ENCODE data around the gene EBF3.

The EBF3 gene

GRCh38 chr10:129914960-129915359 lies 49.1 kb downstream of the EBF3 start:
- no peak overlapping the region for H3K27ac Mint-ChIP-seq
- peaks cover 26% of the 10 kb centered on the region for H3K4me1 Mint-ChIP-seq
- no peaks in the 10 kb centered on the region for H3K36me3 Mint-ChIP-seq (ENCODE audit: low read depth)
- no peaks in the 10 kb centered on the region for H3K9me3 Mint-ChIP-seq
- TF ChIP-seq, protein P1, sequence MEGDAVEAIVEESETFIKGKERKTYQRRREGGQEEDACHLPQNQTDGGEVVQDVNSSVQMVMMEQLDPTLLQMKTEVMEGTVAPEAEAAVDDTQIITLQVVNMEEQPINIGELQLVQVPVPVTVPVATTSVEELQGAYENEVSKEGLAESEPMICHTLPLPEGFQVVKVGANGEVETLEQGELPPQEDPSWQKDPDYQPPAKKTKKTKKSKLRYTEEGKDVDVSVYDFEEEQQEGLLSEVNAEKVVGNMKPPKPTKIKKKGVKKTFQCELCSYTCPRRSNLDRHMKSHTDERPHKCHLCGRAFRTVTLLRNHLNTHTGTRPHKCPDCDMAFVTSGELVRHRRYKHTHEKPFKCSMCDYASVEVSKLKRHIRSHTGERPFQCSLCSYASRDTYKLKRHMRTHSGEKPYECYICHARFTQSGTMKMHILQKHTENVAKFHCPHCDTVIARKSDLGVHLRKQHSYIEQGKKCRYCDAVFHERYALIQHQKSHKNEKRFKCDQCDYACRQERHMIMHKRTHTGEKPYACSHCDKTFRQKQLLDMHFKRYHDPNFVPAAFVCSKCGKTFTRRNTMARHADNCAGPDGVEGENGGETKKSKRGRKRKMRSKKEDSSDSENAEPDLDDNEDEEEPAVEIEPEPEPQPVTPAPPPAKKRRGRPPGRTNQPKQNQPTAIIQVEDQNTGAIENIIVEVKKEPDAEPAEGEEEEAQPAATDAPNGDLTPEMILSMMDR (IDR thresholded peaks at IDR 0.05; ENCODE audit: unreplicated experiment in 3 of 3), result no peak
- H3K27me3 Mint-ChIP-seq (ENCODE audit: low read depth), result peaks cover 20% of the 10 kb centered on the region
- no peak overlapping the region for H3K4me3 Mint-ChIP-seq

DNA sequence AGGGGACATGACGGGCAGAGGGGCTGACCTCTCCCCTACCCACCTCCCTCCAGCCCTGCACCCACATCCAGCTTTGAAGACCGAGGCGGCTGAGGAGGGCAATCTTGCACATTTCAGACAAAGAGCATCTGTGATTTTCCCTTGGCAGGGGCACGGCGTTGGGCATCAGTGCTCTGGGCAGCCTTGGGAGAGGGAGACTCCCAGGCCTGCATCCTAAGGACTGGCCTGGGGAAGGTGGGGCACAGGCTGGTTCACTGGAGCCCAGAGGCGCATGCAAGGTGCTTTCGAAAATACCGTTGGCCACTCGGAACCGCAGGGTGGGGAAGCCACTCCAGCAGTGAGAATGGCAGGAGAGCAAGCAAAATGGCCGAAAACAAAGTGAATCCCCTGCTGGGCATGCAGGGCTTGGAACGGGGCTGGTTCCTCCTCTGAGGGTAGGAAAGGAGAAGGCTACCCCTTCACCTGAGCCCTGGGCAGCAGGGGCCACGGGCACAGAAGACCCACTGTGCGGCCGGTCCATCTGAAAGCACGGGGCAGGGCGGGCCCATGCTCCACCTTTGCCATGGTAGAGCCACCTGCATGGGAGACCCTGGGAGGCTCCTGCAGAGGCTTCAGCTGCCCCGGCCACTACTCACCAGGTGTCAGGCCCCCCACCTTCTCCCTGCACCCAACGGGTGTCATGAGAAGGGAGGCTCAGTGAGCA lies 49.8 kb downstream of the EBF3 start:
- no peak overlapping the region for H3K27ac Mint-ChIP-seq

GRCh38 chr10:129912986-129913695 lies 50.9 kb downstream of the EBF3 start:
- Mint-ChIP-seq H3K27me3 (ENCODE audit: low read depth) (peaks cover 16% of the 10 kb centered on the region), H3K4me1 (peaks cover 27% of the 10 kb centered on the region), H3K27ac (peak overlapping the region; percentile 56 to 82 (median 78)), H3K36me3 (ENCODE audit: low read depth) (no peaks in the 10 kb centered on the region), H3K4me3 (no peak overlapping the region), H3K9me3 (no peaks in the 10 kb centered on the region)
- TF ChIP-seq, protein P1 (IDR thresholded peaks at IDR 0.05; ENCODE audit: unreplicated experiment in 3 of 3), result no peak

More for the DNA sequence above, 49.8 kb downstream of the EBF3 start:
- H3K36me3 Mint-ChIP-seq (ENCODE audit: low read depth), result no peaks in the 10 kb centered on the region
- H3K27me3 Mint-ChIP-seq (ENCODE audit: low read depth), result peaks cover 20% of the 10 kb centered on the region
- H3K4me1 Mint-ChIP-seq, result peaks cover 27% of the 10 kb centered on the region
- H3K9me3 Mint-ChIP-seq, result no peaks in the 10 kb centered on the region
- H3K4me3 Mint-ChIP-seq, result no peak overlapping the region
- TF ChIP-seq, protein P1 (IDR thresholded peaks at IDR 0.05; ENCODE audit: unreplicated experiment in 3 of 3), result no peak

- no peaks in the 10 kb centered on the region for H3K36me3 Mint-ChIP-seq (ENCODE audit: low read depth)
- no peak overlapping the region for H3K4me3 Mint-ChIP-seq
- no peaks in the 10 kb centered on the region for H3K9me3 Mint-ChIP-seq
- peak overlapping the region; percentile 56 to 82 (median 78) for H3K27ac Mint-ChIP-seq
- peaks cover 16% of the 10 kb centered on the region for H3K27me3 Mint-ChIP-seq (ENCODE audit: low read depth)
- TF ChIP-seq, protein P1 (IDR thresholded peaks at IDR 0.05; ENCODE audit: unreplicated experiment in 3 of 3), result no peak
- H3K4me1 Mint-ChIP-seq, result peaks cover 27% of the 10 kb centered on the region
Measured at GRCh38 chr10:129912166-129912917, 51.7 kb downstream of the EBF3 start.

- Mint-ChIP-seq H3K4me1 (peaks cover 27% of the 10 kb centered on the region), H3K36me3 (ENCODE audit: low read depth) (no peaks in the 10 kb centered on the region), H3K27me3 (ENCODE audit: low read depth) (peaks cover 14% of the 10 kb centered on the region), H3K4me3 (no peak overlapping the region), H3K27ac (peak overlapping the region; percentile 56 to 82 (median 78)), H3K9me3 (no peaks in the 10 kb centered on the region)
- TF ChIP-seq, protein P1 (IDR thresholded peaks at IDR 0.05; ENCODE audit: unreplicated experiment in 3 of 3), result no peak
Measured at GRCh38 chr10:129911451-129912165, 52.5 kb downstream of the EBF3 start.

Measured in nephron (organoid).